Endothelial cell of umbilical vein (primary cell): Measurements from ENCODE around the gene SLC25A29. TPM values are rescaled to one million over a fixed set of nuclear protein-coding genes. Genes with fewer than 3 reads are reported as not detected.

ENCODE experiments used
- BruUV-seq: library from RNA; stranded (reverse); fragments of 400-500 nt; replicated peaks from 2 replicates; lab custom pipeline; 2021; lab: Mats Ljungman, UMichigan
- CTCF ChIA-PET: fragments of 300-600, 350-600 bp; sonication (Branson Sonifier 250); formaldehyde crosslinking; loops from one replicate; lab custom pipeline; 2021; ENCODE audit warnings: antibody characterized with exemption, inconsistent platforms; lab: Charles Lee
- POLR2A ChIA-PET: fragments of 300-600, 350-600 bp; sonication (Branson Sonifier 250); formaldehyde crosslinking; loops from one replicate; lab custom pipeline; 2021; ENCODE audit warnings: antibody characterized with exemption, inconsistent platforms; lab: Charles Lee
- DNase-seq: peaks from one replicate; pipeline ENCODE4 v3.0.0-alpha.2; 2011; ENCODE audit warnings: low read depth, low spot score
- FAIRE-seq: peaks from 2 replicates; lab custom pipeline; 2011; peaks lifted over from hg19 to GRCh38; lab: Jason Lieb, UNC
- H2AFZ ChIP-seq: 2 replicates; pipeline ENCODE4 v1.6.0; 2012; ENCODE audit warnings: low read depth, low read length, control low read depth, inconsistent platforms
- H3K27ac ChIP-seq: 2 replicates; pipeline ENCODE4 v1.5.1; 2011; ENCODE audit warnings: low read depth, mild to moderate bottlenecking, control low read depth, low read length, moderate library complexity; ENCODE audit not compliant: insufficient read depth
- H3K27me3 ChIP-seq, 2 experiments: 2 replicates each; pipeline versions ENCODE4 v1.6.0 to v1.6.1; 2011; ENCODE audit warnings: low read length in 2 of 2, mixed read lengths in 1 of 2; ENCODE audit not compliant: control insufficient read depth in 2 of 2, insufficient read depth in 2 of 2
- H3K36me3 ChIP-seq, 2 experiments: 2 replicates in 1 of 2; 3 replicates in 1 of 2; pipeline ENCODE4 v1.5.1; 2011; ENCODE audit warnings: low read length in 2 of 2, mild to moderate bottlenecking in 1 of 2, moderate library complexity in 1 of 2; ENCODE audit not compliant: control insufficient read depth in 2 of 2, insufficient read depth in 2 of 2; ENCODE audit errors: extremely low read depth in 1 of 2
- H3K4me1 ChIP-seq: 3 replicates; pipeline ENCODE4 v1.5.1; 2011; ENCODE audit warnings: mild to moderate bottlenecking, low read length; ENCODE audit not compliant: control insufficient read depth, insufficient read depth; ENCODE audit errors: extremely low read depth
- H3K4me2 ChIP-seq: 2 replicates; pipeline ENCODE4 v1.6.1; 2011; ENCODE audit warnings: low read length, control low read depth, mixed read lengths; ENCODE audit not compliant: insufficient read depth
- H3K4me3 ChIP-seq, 3 experiments: fragments of 200-600 bp in 1 of 3; sonication (generic), shearing (Covaris generic) in 1 of 3; replicated peaks in 1 of 3; 2 replicates each; pipeline ENCODE4 v1.5.1; 2011 to 2016; ENCODE audit warnings: control low read depth in 3 of 3, low read length in 3 of 3, mild to moderate bottlenecking in 2 of 3, inconsistent platforms in 1 of 3, low read depth in 1 of 3, moderate library complexity in 1 of 3; ENCODE audit not compliant: insufficient read depth in 1 of 3
- H3K79me2 ChIP-seq: 2 replicates; pipeline ENCODE4 v1.6.0; 2012; ENCODE audit warnings: low read length, inconsistent platforms; ENCODE audit not compliant: control insufficient read depth, insufficient read depth
- H3K9ac ChIP-seq: replicated peaks from 2 replicates; pipeline ENCODE3; 2011; ENCODE audit warnings: low read length, control low read depth; ENCODE audit not compliant: insufficient read depth; ENCODE audit errors: extremely low read depth
- H3K9me1 ChIP-seq: replicated peaks from 3 replicates; pipeline ENCODE4 v1.6.0; 2011; ENCODE audit warnings: mild to moderate bottlenecking, low read length; ENCODE audit not compliant: control insufficient read depth, insufficient read depth; ENCODE audit errors: extremely low read depth
- H3K9me3 ChIP-seq: replicated peaks from 2 replicates; pipeline ENCODE4 v1.5.1; 2012; ENCODE audit warnings: low read length, inconsistent platforms; ENCODE audit not compliant: control insufficient read depth, insufficient read depth
- H4K20me1 ChIP-seq: replicated peaks from 2 replicates; pipeline ENCODE3; 2011; ENCODE audit warnings: mild to moderate bottlenecking, low read length; ENCODE audit not compliant: control insufficient read depth, insufficient read depth; ENCODE audit errors: extremely low read depth
- CTCF ChIP-seq, 2 donors: IDR thresholded peaks; 1 replicate in 1 of 2; 2 replicates in 1 of 2; pipeline ENCODE4 v1.5.1; 2011; ENCODE audit warnings: low read length in 2 of 2, mild to moderate bottlenecking in 2 of 2, moderate library complexity in 2 of 2, control low read depth in 1 of 2, inconsistent platforms in 1 of 2, low read depth in 1 of 2; ENCODE audit not compliant: insufficient read depth in 1 of 2; ENCODE audit errors: extremely low read depth in 1 of 2
- EZH2 ChIP-seq: IDR thresholded peaks from 2 replicates; pipeline ENCODE4 v1.6.1; 2012; ENCODE audit warnings: borderline replicate concordance, low read depth, mild to moderate bottlenecking, moderate library complexity, low read length, inconsistent platforms; ENCODE audit not compliant: severe bottlenecking
- FOS ChIP-seq: IDR thresholded peaks from 2 replicates; pipeline ENCODE4 v1.6.1; 2011; ENCODE audit warnings: mild to moderate bottlenecking, low read length, moderate library complexity, borderline replicate concordance; ENCODE audit not compliant: insufficient read depth
- GATA2 ChIP-seq: IDR thresholded peaks from 2 replicates; pipeline ENCODE4 v1.7.0; 2011; ENCODE audit warnings: low read depth, mild to moderate bottlenecking, moderate library complexity, mixed read lengths, low read length; ENCODE audit not compliant: insufficient read length, insufficient read depth
- JUN ChIP-seq: IDR thresholded peaks from 2 replicates; pipeline ENCODE4 v1.6.1; 2011; ENCODE audit warnings: borderline replicate concordance, low read depth; ENCODE audit not compliant: insufficient read length, insufficient read depth
- MAX ChIP-seq: IDR thresholded peaks from 2 replicates; pipeline ENCODE4 v1.6.1; 2011; ENCODE audit not compliant: insufficient read depth, insufficient read length
- MYC ChIP-seq: IDR thresholded peaks from one replicate; pipeline ENCODE4 v1.6.1; 2011; ENCODE audit warnings: mild to moderate bottlenecking, low read depth, low read length
- POLR2AphosphoS5 ChIP-seq: IDR thresholded peaks from 2 replicates; pipeline ENCODE4 v1.6.1; 2012; ENCODE audit warnings: low read depth, mild to moderate bottlenecking, control low read depth, low read length, moderate library complexity; ENCODE audit not compliant: insufficient read depth
- dilution Hi-C: fragments of 300-500 bp; cut with MboI; formaldehyde crosslinking; loops from one replicate; pipeline ENCODE4 v1.15.0; 2019; ENCODE audit warnings: low sequenced_read_pairs; ENCODE audit not compliant: extremely low pct_ligation_motif_present
- intact Hi-C: fragments of 100-400 bp; cut with micrococcal nuclease; formaldehyde crosslinking; loops from one replicate; pipeline ENCODE4 v1.10.0; 2022
- polyA plus RNA-seq, 4 experiments: library from polyadenylated mRNA; depleted of rRNA in 3 of 4; stranded (reverse) in 3 of 4; unstranded in 1 of 4; fragments of >200 nt; gene quantifications; 2 replicates each; pipeline versions ENCODE4 v1.2.1 to v1.2.3, GENCODE V29; 2011 to 2012; ENCODE audit warnings: missing spikeins in 1 of 4
- total RNA-seq: library from RNA; stranded (reverse); gene quantifications from 2 replicates; pipeline ENCODE4 v1.2.3, GENCODE V29; 2021

SLC25A29 gene
- total and polyA plus RNA-seq, 2 donors (not counting 3 experiments of a cell fraction or from before 2014, with no cell fraction given), result 132 to 154 TPM

DNA sequence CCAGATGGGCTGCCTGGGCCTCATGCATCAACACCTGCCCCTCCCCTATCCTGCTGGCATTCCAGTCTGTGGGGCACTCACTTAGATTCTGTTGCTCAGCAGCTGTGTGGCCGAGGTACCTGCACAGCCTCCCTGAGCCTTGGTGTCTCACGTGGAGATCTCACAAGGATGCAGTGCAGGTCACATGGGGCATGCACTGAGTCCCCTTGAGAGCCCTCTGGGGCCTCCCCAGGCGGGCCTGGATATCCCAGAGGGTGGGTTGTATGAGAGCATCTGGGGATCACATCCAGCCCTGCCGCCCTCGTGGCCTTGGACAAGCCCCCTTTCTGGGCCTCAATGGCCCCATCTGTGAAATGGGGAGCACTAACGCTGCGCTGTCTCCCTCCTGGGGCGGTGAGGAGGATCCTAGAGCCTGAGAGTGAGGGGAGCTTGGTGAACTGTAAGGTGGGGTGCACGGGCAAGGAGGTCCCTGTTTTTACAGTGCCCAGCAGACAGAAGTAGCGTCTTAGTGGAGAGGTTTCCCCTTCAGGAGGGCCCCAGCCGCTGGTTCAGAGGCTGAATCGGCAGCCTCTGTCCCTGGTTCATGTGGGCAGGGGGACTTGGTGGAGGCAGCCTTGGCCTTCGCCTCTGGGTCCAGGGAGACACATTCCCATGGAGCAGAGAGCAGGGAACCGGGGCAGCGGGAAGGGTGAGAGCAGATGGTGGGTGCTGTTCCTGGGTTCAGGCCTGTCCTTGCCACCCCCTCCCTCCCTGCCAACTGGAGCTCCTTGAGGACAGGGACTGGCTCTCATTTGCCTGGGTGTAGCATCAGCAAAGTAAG, 16.1 kb upstream of the SLC25A29 start:
- Histone ChIP-seq H4K20me1 (no peaks in the 10 kb centered on the region), H3K27me3 (no peaks in the 10 kb centered on the region), H3K79me2 (no peaks in the 10 kb centered on the region), H3K4me2 (no peak overlapping the region), H3K27ac (no peak overlapping the region), H3K9ac (no peak overlapping the region), H3K36me3 (no peaks in the 10 kb centered on the region), H2AFZ (no peak overlapping the region), H3K4me1 (no peaks in the 10 kb centered on the region), H3K9me3 (no peaks in the 10 kb centered on the region), H3K9me1 (no peaks in the 10 kb centered on the region), H3K4me3 (no peak overlapping the region)
- no TSS peak for BruUV-seq
- intact Hi-C loops, result no loop called here
- ChIA-PET POLR2A (interaction anchor here (1.0 kb wide), 1 partner anchor 10 kb away, joined by 4 read pairs; no protein-coding TSS in a partner anchor), CTCF (interaction anchor here (1.1 to 1.2 kb wide), 2 partner anchors 8 to 19 kb away, joined by 6 to 7 read pairs; no protein-coding TSS in a partner anchor)
- TF ChIP-seq MAX (no peak), POLR2AphosphoS5 (no peak), CTCF (IDR thresholded peaks at IDR 0.05; ENCODE audit: extremely low read depth in 1 of 2, insufficient read depth in 1 of 2, low read depth in 1 of 2, low read length in 2 of 2) (no peak), FOS (no peak), JUN (no peak), EZH2 (no peak), GATA2 (no peak), MYC (no peak)
- no peak for FAIRE-seq
- dilution Hi-C loops, result no loop called here
- no peak for DNase-seq
